HEK293 (cell line): Measurements from ENCODE around the gene DUSP16.

Source experiments
- CTCF ChIP-seq: fragments of 450-650 bp; formaldehyde crosslinking; IDR thresholded peaks from 2 replicates; pipeline ENCODE4 v1.5.1; 2016; ENCODE audit warnings: missing biosample characterization, missing genetic modification characterization
- KLF7 ChIP-seq: fragments of 450-650 bp; formaldehyde crosslinking; IDR thresholded peaks from 2 replicates; pipeline ENCODE4 v1.5.1; 2016; ENCODE audit warnings: missing biosample characterization, missing genetic modification characterization, borderline replicate concordance
- SALL2 ChIP-seq: fragments of 450-650 bp; formaldehyde crosslinking; IDR thresholded peaks from 2 replicates; pipeline ENCODE4 v1.5.0; 2017; ENCODE audit warnings: missing biosample characterization, mild to moderate bottlenecking, missing genetic modification characterization, borderline replicate concordance
- TCF7L2 ChIP-seq: IDR thresholded peaks from 2 replicates; pipeline ENCODE4 v1.6.1; 2011; ENCODE audit warnings: low read depth, mild to moderate bottlenecking, inconsistent platforms, low read length, moderate library complexity, borderline replicate concordance
- YY1 ChIP-seq: fragments of 450-650 bp; formaldehyde crosslinking; IDR thresholded peaks from 2 replicates; pipeline ENCODE4 v1.5.1; 2018; ENCODE audit warnings: missing biosample characterization, missing genetic modification characterization
- ZNF155 ChIP-seq: fragments of 450-650 bp; formaldehyde crosslinking; IDR thresholded peaks from 2 replicates; pipeline ENCODE4 v1.5.1; 2016; ENCODE audit warnings: missing biosample characterization, missing genetic modification characterization
- ZNF18 ChIP-seq: fragments of 450-650 bp; formaldehyde crosslinking; IDR thresholded peaks from 2 replicates; pipeline ENCODE4 v1.5.1; 2016; ENCODE audit warnings: missing biosample characterization, missing genetic modification characterization
- ZNF302 ChIP-seq: fragments of 450-650 bp; formaldehyde crosslinking; IDR thresholded peaks from 2 replicates; pipeline ENCODE4 v1.5.1; 2016; ENCODE audit warnings: missing biosample characterization, missing genetic modification characterization, low read depth
- ZXDB ChIP-seq: fragments of 450-650 bp; formaldehyde crosslinking; IDR thresholded peaks from 2 replicates; pipeline ENCODE4 v1.5.1; 2016; ENCODE audit warnings: missing biosample characterization, missing genetic modification characterization

- TF ChIP-seq CTCF (tag by site-specific recombination) (no peak), KLF7 (tag by site-specific recombination) (no peak), YY1 (tag by site-specific recombination) (no peak), SALL2 (tag by site-specific recombination) (no peak), TCF7L2 (no peak), ZXDB (no peak), ZNF155 (tag by site-specific recombination) (no peak), ZNF18 (tag by site-specific recombination) (no peak), ZNF302 (tag by site-specific recombination) (no peak)
Measured at GRCh38 chr12:12520273-12520672, 42.4 kb downstream of the DUSP16 start.
